Mucosa of stomach (tissue), 1 donor: Measurements from ENCODE around the gene TXNRD3.

Experiments
- H3K27me3 ChIP-seq: one replicate; pipeline ENCODE4 v1.7.0; 2013; ENCODE audit warnings: mild to moderate bottlenecking, low read length; ENCODE audit not compliant: control insufficient read depth, insufficient read depth
- H3K36me3 ChIP-seq: one replicate; pipeline ENCODE4 v1.7.0; 2013; ENCODE audit warnings: low read length; ENCODE audit not compliant: control insufficient read depth, insufficient read depth
- H3K4me1 ChIP-seq: one replicate; pipeline ENCODE4 v1.7.0; 2013; ENCODE audit warnings: mild to moderate bottlenecking, low read length; ENCODE audit not compliant: control insufficient read depth, insufficient read depth
- H3K4me3 ChIP-seq: one replicate; pipeline ENCODE4 v1.7.0; 2013; ENCODE audit warnings: low read length
- H3K9ac ChIP-seq: one replicate; pipeline ENCODE4 v1.7.0; 2013; ENCODE audit warnings: mild to moderate bottlenecking, low read length, moderate library complexity
- H3K9me3 ChIP-seq: one replicate; pipeline ENCODE4 v1.7.0; 2013; ENCODE audit warnings: mild to moderate bottlenecking, low read length, moderate library complexity; ENCODE audit not compliant: control insufficient read depth
- donor health status: Pancreatic carcinoma.

The TXNRD3 gene

DNA sequence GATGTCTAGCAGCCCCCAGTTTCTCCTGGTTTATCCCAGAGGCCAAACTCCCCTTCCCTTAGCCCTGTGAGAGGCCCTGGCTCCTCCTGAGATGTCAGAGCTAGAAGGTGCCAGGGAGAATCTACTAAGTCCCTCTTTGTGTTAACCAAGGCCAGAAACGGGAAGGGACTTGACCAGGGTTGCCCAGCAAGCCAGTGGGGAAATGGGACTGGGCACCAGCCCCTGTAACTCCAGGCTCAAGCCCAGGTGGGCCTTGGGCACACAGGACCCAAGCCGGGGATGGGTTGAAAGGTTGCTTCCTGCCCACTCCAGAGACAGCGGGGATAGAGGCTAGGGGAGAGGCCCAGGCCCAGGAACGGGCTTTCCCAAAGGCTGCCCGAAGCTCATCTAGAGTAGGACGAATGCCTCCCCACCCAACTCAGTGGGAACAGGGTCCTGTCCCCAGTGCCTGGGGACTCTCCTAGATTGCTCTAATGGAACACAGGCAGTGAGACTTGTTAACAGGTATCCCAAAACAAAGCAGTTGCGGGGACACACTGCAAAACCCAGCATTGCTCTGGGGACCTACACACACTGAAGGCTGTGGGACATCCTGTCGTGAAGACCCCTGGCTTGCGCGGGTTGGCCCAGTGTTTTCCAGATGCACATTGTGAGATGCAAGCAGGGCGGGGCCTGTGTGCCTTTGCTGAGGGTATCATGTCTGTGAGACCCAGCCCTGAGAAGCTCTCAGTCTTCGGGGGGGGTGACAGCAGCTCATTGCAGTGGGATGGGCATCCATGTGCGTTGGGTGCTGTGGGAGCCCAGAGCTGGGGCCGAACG, 12.9 kb upstream of the TXNRD3 start:
- Histone ChIP-seq H3K36me3 (no peaks in the 10 kb centered on the region), H3K4me1 (no peaks in the 10 kb centered on the region), H3K9me3 (no peaks in the 10 kb centered on the region), H3K27me3 (no peaks in the 10 kb centered on the region), H3K9ac (no peak overlapping the region), H3K4me3 (no peak overlapping the region)

- no peak overlapping the region for H3K4me3 ChIP-seq
- no peaks in the 10 kb centered on the region for H3K4me1 ChIP-seq
- no peaks in the 10 kb centered on the region for H3K9me3 ChIP-seq
- H3K9ac ChIP-seq: no peak overlapping the region
- H3K27me3 ChIP-seq: peaks cover 9% of the 10 kb centered on the region
- H3K36me3 ChIP-seq: no peaks in the 10 kb centered on the region
Measured at GRCh38 chr3:126666658-126667528, 12.0 kb upstream of the TXNRD3 start.

- Histone ChIP-seq H3K4me3 (no peak overlapping the region), H3K9me3 (no peaks in the 10 kb centered on the region), H3K36me3 (no peaks in the 10 kb centered on the region), H3K4me1 (no peaks in the 10 kb centered on the region), H3K9ac (no peak overlapping the region), H3K27me3 (peaks cover 17% of the 10 kb centered on the region)
Measured at GRCh38 chr3:126665959-126666657, 11.2 kb upstream of the TXNRD3 start.

DNA sequence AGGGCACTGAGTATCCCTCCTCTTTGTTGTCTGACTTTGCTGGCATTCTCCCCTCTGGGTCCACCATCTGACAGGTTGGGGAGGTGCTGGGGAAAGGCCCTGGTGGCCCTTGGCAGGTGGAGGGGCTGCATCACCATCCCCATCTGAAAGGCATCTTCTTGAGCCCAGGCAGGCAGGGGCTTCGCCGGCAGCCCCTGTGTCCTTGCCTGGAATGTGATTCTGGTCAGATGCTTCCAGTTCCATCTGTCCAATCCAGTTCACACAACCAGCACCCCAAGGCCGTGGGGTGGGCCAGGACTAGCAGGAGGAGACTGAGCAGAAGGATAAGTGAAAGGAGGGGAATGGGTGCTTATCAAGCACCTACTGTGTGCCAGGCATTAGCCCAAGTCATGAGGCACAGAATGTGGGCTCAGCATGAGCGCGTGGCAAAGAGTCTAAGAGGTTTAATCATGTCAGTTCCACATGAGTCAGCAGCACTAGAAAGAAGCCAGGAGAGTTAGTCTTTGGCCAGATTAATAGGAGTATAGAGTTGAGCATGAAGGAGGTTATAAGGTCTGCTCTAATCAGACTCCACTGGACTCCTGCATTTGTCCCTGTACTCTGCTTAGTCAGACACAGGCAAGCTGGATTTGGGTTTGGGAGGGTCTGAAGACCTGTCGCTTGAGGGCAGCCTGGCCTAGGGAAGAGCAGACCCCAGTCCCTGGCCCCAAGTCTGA, 10.5 kb upstream of the TXNRD3 start:
- H3K9me3 ChIP-seq: no peaks in the 10 kb centered on the region
- no peak overlapping the region for H3K4me3 ChIP-seq
- H3K27me3 ChIP-seq: peaks cover 24% of the 10 kb centered on the region
- H3K36me3 ChIP-seq: no peaks in the 10 kb centered on the region
- no peak overlapping the region for H3K9ac ChIP-seq
- no peaks in the 10 kb centered on the region for H3K4me1 ChIP-seq

GRCh38 chr3:126664591-126665214, 9.8 kb upstream of the TXNRD3 start:
- no peak overlapping the region for H3K4me3 ChIP-seq
- H3K36me3 ChIP-seq: no peaks in the 10 kb centered on the region
- no peaks in the 10 kb centered on the region for H3K9me3 ChIP-seq
- no peak overlapping the region for H3K9ac ChIP-seq
- H3K27me3 ChIP-seq: peaks cover 28% of the 10 kb centered on the region
- H3K4me1 ChIP-seq: no peaks in the 10 kb centered on the region

DNA sequence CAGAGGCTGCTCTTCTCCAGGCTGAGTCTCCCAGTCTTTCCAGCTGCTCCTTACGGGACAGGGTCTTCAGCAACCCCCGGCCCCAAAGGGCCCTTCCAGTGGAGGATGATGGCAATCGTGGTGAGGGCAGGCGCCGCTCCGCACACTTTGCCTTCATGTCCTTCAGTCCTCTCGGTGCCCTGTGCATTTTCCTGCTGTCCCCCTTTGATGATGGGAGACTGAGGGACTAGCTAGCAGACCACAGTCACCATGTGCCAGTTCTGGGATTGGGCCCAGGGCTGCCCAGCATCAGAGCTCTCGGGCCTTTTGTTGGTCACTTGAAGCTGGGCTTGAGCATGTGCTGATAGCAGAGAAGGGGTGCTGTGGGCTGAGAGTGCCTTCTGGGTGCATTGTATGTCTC, 8.8 kb upstream of the TXNRD3 start:
- H3K9me3 ChIP-seq: no peaks in the 10 kb centered on the region
- H3K27me3 ChIP-seq: peaks cover 28% of the 10 kb centered on the region
- H3K4me3 ChIP-seq: no peak overlapping the region
- H3K4me1 ChIP-seq: no peaks in the 10 kb centered on the region
- no peak overlapping the region for H3K9ac ChIP-seq
- no peaks in the 10 kb centered on the region for H3K36me3 ChIP-seq

GRCh38 chr3:126663257-126663656, 8.3 kb upstream of the TXNRD3 start:
- no peak overlapping the region for H3K4me3 ChIP-seq
- H3K9ac ChIP-seq: no peak overlapping the region
- H3K36me3 ChIP-seq: no peaks in the 10 kb centered on the region
- H3K9me3 ChIP-seq: no peaks in the 10 kb centered on the region
- H3K4me1 ChIP-seq: no peaks in the 10 kb centered on the region
- H3K27me3 ChIP-seq: peaks cover 28% of the 10 kb centered on the region

DNA sequence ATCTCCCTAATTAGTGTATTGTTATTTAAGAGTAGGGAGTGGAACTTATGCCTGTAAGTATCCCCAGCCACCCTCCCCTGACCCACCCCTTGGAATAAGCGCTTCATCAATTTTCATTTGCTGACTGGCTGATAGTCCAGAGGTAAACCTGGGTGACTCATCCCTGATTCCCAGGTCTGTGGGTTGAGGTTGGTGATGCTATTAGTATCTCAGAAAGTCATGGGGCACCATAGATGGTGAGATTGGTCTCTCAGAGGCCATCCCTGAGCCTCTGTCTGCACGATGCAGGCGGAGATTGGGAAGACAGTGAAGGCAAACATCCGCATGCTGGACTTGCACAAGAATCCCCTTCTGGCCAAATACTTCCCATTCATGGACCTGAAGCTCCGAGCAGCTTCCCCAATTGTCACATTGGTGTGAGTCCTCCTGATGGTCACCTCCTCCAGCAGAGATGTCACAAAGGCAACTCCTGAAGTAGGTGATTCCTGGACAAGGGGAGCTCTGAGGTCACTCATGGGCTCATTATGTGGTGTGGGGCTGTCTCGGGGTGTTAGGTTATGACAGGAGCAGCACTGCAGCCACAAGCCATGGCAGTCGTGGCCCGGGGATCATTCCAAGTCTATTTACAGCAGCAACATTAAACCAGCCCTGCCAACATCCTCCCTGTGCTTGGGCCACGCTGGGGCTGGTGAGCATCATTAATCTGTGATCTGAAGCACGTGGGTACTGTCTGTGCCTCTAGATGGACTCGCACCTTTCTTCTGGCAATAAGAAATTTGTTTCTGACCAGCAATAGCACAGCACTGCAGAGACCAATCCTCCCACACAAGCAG, 6.8 kb upstream of the TXNRD3 start:
- no peaks in the 10 kb centered on the region for H3K36me3 ChIP-seq
- no peak overlapping the region for H3K4me3 ChIP-seq
- H3K9ac ChIP-seq: no peak overlapping the region
- H3K4me1 ChIP-seq: no peaks in the 10 kb centered on the region
- peaks cover 28% of the 10 kb centered on the region for H3K27me3 ChIP-seq
- H3K9me3 ChIP-seq: no peaks in the 10 kb centered on the region

- Histone ChIP-seq H3K9ac (no peak overlapping the region), H3K4me3 (no peak overlapping the region), H3K36me3 (no peaks in the 10 kb centered on the region), H3K9me3 (no peaks in the 10 kb centered on the region), H3K4me1 (no peaks in the 10 kb centered on the region), H3K27me3 (peaks cover 28% of the 10 kb centered on the region)
Measured at GRCh38 chr3:126659915-126660886, 5.3 kb upstream of the TXNRD3 start.

- no peaks in the 10 kb centered on the region for H3K36me3 ChIP-seq
- no peaks in the 10 kb centered on the region for H3K4me1 ChIP-seq
- H3K27me3 ChIP-seq: peaks cover 28% of the 10 kb centered on the region
- no peaks in the 10 kb centered on the region for H3K9me3 ChIP-seq
- no peak overlapping the region for H3K4me3 ChIP-seq
- H3K9ac ChIP-seq: no peak overlapping the region
Measured at GRCh38 chr3:126658584-126658983, 3.7 kb upstream of the TXNRD3 start.
